Right cardiac atrium (tissue), 5 donors: ENCODE measurements around the gene NSG2. TPM values are rescaled to one million over a fixed set of nuclear protein-coding genes. Genes with fewer than 3 reads are reported as not detected.

Experiments
- ATAC-seq, 2 donors: fragments of 200-7000 bp; cut with Tn5 transposase; one replicate each; pipeline versions ENCODE4 v1.8.0 to v1.9.1; 2020; ENCODE audit warnings: moderate library complexity in 2 of 2, mild to moderate bottlenecking in 1 of 2
- DNase-seq, 3 donors: peaks; one replicate each; pipeline ENCODE4 v3.0.0-alpha.2; 2020
- H3K27ac ChIP-seq: one replicate; pipeline ENCODE4 v1.5.1; 2013; ENCODE audit warnings: mild to moderate bottlenecking, low read length, control low read depth, moderate library complexity
- H3K27me3 ChIP-seq: one replicate; pipeline ENCODE4 v1.6.1; 2013; ENCODE audit not compliant: control insufficient read depth, insufficient read depth
- H3K4me1 ChIP-seq: one replicate; pipeline ENCODE4 v1.6.1; 2013; ENCODE audit warnings: low read length; ENCODE audit not compliant: control insufficient read depth, insufficient read depth
- H3K4me3 ChIP-seq: one replicate; pipeline ENCODE4 v1.5.1; 2013; ENCODE audit warnings: low read length, control low read depth
- H3K9me3 ChIP-seq: one replicate; pipeline ENCODE4 v1.6.1; 2013; ENCODE audit warnings: low read length; ENCODE audit not compliant: control insufficient read depth
- WGBS: extraction: QIAGEN DNeasy Blood & Tissue Kit; methylation state at CpG from one replicate; pipeline ENCODE4 v1.1.7; 2013; 5-methylcytosine and 5-hydroxymethylcytosine counted together
- intact Hi-C, 4 donors: fragments of 100-400 bp; cut with DNase I; formaldehyde crosslinking; loops; one replicate each; pipeline versions ENCODE4 v1.11.0 to v1.14.0; 2022 to 2023
- polyA plus RNA-seq: library from polyadenylated mRNA; stranded (reverse); fragments of 200-250 nt; gene quantifications from one replicate; pipeline ENCODE4 v1.2.3, GENCODE V29; 2013
- total RNA-seq, 4 donors: library from RNA; stranded (reverse); fragmentation: NEBNext Ultra II Directional; extraction: Animal tissue kit (Norgen Biotek cat#: 25700); gene quantifications; one replicate each; pipeline ENCODE4 v1.2.1, GENCODE V29; 2021
- donor health status: healthy with polysubstance abuse.
- donor health status: DM: no; HTN: yes; CAD: no.
- donor health status: DM: no; HTN: no; CAD: no.
- donor health status: DM: no; HTN: yes; CAD: no; lungs with severe emphysema.
- donor health status: DM: yes; HTN: yes; CAD: no.

NSG2 gene
- total and polyA plus RNA-seq, 5 donors, result 0.12 to 0.97 (median 0.75) TPM; not detected in 2

- H3K27ac ChIP-seq, result no peak overlapping the region
- no peak overlapping the region for H3K4me3 ChIP-seq
- H3K4me1 ChIP-seq, result no peaks in the 10 kb centered on the region
- no peaks in the 10 kb centered on the region for H3K9me3 ChIP-seq
- ATAC-seq, result no peak
- DNase-seq, result no peak
- H3K27me3 ChIP-seq, result no peaks in the 10 kb centered on the region
- 92% methylated on average over 2 of the region's 2 CpGs for WGBS
- intact Hi-C loops, result no loop called here
Observed at GRCh38 chr5:174030286-174030685, 15.2 kb upstream of the NSG2 start.

- Histone ChIP-seq H3K27ac (no peak overlapping the region), H3K4me1 (no peaks in the 10 kb centered on the region), H3K9me3 (no peaks in the 10 kb centered on the region), H3K4me3 (no peak overlapping the region), H3K27me3 (no peaks in the 10 kb centered on the region)
- no peak for ATAC-seq
- intact Hi-C loops, result loop anchor here (2.0 to 10.0 kb wide), 4 partner anchors 266 to 270 kb away; no protein-coding TSS in a partner anchor
- WGBS, result 82% methylated on average over 6 of the region's 6 CpGs
- no peak for DNase-seq
Observed at GRCh38 chr5:174044466-174045254, 846 bp upstream of the NSG2 start.

GRCh38 chr5:174046558-174046957 lies 1.1 kb downstream of the NSG2 start:
- ATAC-seq (no peak), DNase-seq (no peak)
- Histone ChIP-seq H3K27ac (no peak overlapping the region), H3K9me3 (no peaks in the 10 kb centered on the region), H3K4me3 (no peak overlapping the region), H3K4me1 (no peaks in the 10 kb centered on the region), H3K27me3 (no peaks in the 10 kb centered on the region)
- 50% methylated on average over 5 of the region's 5 CpGs for WGBS
- intact Hi-C loops, result loop anchor here in 1 of 4 donors (10.0 kb wide), 1 partner anchor 268 kb away; no protein-coding TSS in a partner anchor

GRCh38 chr5:174047472-174048099 lies 2.1 kb downstream of the NSG2 start:
- Histone ChIP-seq H3K9me3 (no peaks in the 10 kb centered on the region), H3K27ac (no peak overlapping the region), H3K27me3 (no peaks in the 10 kb centered on the region), H3K4me1 (no peaks in the 10 kb centered on the region), H3K4me3 (no peak overlapping the region)
- ATAC-seq (no peak), DNase-seq (no peak)
- 76% methylated on average over 4 of the region's 4 CpGs for WGBS
- intact Hi-C loops, result loop anchor here in 1 of 4 donors (10.0 kb wide), 1 partner anchor 267 kb away; no protein-coding TSS in a partner anchor

- Histone ChIP-seq H3K4me3 (no peak overlapping the region), H3K4me1 (no peaks in the 10 kb centered on the region), H3K9me3 (no peaks in the 10 kb centered on the region), H3K27me3 (no peaks in the 10 kb centered on the region), H3K27ac (no peak overlapping the region)
- WGBS, result 82% methylated on average over 5 of the region's 5 CpGs
- DNase-seq (no peak), ATAC-seq (no peak)
- intact Hi-C loops, result no loop called here
Observed at GRCh38 chr5:174052636-174053035, 7.1 kb downstream of the NSG2 start.

DNA sequence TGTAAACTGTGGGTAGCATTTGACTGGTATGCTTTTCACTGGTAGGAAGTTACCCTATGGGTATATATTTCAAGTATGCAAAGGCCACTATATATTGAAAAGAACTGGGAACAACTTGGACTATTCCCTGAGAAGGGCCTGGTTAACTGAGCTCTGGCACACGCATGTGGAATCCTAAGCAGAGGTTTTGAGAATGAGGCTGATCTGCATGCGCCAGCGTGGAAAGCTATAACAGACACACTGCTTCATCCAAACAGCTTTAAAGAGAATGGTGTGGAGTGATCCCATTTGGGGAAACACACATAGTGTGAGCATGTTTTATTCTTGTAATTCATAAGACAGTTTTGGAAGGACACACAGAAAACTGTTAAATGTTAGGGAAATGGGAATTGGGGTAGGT lies 8.4 kb downstream of the NSG2 start:
- H3K27ac ChIP-seq, result no peak overlapping the region
- H3K27me3 ChIP-seq, result no peaks in the 10 kb centered on the region
- DNase-seq, result no peak
- no peak for ATAC-seq
- 86% methylated on average over 3 of the region's 3 CpGs for WGBS
- no peaks in the 10 kb centered on the region for H3K9me3 ChIP-seq
- intact Hi-C loops, result no loop called here
- no peak overlapping the region for H3K4me3 ChIP-seq
- H3K4me1 ChIP-seq, result no peaks in the 10 kb centered on the region

GRCh38 chr5:174056064-174056847 lies 10.8 kb downstream of the NSG2 start:
- DNase-seq (peak in 1 of 3 donors; percentile 44), ATAC-seq (no peak)
- H3K27me3 ChIP-seq, result no peaks in the 10 kb centered on the region
- H3K9me3 ChIP-seq, result no peaks in the 10 kb centered on the region
- H3K27ac ChIP-seq, result no peak overlapping the region
- intact Hi-C loops, result no loop called here
- H3K4me3 ChIP-seq, result no peak overlapping the region
- WGBS, result 68% methylated on average over 4 of the region's 4 CpGs
- H3K4me1 ChIP-seq, result no peaks in the 10 kb centered on the region

- H3K4me1 ChIP-seq, result no peaks in the 10 kb centered on the region
- intact Hi-C loops, result no loop called here
- WGBS, result 55% methylated on average over 6 of the region's 6 CpGs
- no peak for ATAC-seq
- no peak overlapping the region for H3K27ac ChIP-seq
- no peak overlapping the region for H3K4me3 ChIP-seq
- no peaks in the 10 kb centered on the region for H3K9me3 ChIP-seq
- no peaks in the 10 kb centered on the region for H3K27me3 ChIP-seq
- DNase-seq, result no peak
Observed at GRCh38 chr5:174057206-174057605, 11.7 kb downstream of the NSG2 start.

DNA sequence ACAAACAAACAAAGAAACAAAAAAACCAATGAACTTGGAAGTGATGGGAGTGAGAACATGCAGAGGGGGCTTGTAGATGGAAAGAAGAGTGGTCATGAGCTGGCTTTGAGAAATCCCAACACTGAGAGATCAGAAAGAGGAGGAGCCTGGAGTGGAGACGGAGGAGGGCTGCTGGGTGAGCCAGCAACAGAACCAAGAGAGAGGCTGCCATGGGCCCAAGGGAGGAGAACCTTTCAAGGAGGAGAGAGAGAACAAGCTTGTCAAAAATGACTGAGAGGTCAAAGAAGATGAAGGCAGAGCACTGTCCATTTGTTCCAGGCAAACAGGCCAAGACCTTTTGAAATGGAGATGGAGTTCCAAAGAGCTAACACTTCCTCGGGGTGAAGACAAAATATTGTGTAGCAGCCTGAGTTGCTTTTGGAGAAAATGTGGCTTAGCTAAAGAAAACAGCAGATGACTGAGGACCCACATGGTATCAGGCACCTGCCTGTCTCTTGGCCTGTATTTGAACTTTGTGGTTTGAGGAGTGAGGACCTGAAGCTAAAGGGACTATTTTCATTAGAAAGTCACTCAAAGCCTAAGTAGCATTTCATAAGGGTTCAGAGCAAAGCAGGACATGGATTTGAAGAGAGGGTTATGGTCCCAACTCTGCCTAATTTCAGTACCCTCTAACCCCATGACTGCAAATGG lies 13.1 kb downstream of the NSG2 start:
- Histone ChIP-seq H3K27ac (no peak overlapping the region), H3K4me1 (no peaks in the 10 kb centered on the region), H3K9me3 (no peaks in the 10 kb centered on the region), H3K4me3 (no peak overlapping the region), H3K27me3 (no peaks in the 10 kb centered on the region)
- WGBS, result 72% methylated on average over 2 of the region's 2 CpGs
- no peak for DNase-seq
- ATAC-seq, result no peak
- intact Hi-C loops, result no loop called here

DNA sequence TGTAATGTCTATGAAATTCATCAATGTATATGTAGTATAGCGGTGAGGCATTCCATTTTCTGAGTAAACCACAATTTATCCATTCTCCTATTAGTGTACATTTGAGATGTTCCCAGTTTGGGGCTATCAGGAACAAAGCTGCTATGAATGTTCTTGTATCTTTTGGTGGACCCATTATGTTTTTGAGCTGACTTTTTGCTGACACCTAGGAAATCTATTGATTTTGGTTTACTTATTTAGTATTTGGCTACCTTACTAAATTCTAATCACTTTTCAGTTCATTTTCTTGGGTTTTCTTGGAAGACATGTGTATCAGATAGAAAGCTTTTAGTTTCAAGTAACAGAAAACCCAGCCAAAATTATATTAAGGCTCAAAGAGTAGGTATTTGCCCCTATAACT lies 13.7 kb downstream of the NSG2 start:
- Histone ChIP-seq H3K27me3 (no peaks in the 10 kb centered on the region), H3K9me3 (no peaks in the 10 kb centered on the region), H3K4me1 (no peaks in the 10 kb centered on the region), H3K4me3 (no peak overlapping the region), H3K27ac (no peak overlapping the region)
- no peak for ATAC-seq
- no peak for DNase-seq
- WGBS, result 93% methylated on average over 1 of the region's 1 CpG
- intact Hi-C loops, result no loop called here
